Placental epithelial cell (primary cell): Measurements from ENCODE around the gene TRIB2. TPM values are rescaled to one million over a fixed set of nuclear protein-coding genes. Genes with fewer than 3 reads are reported as not detected.

Experiments used
- small RNA-seq: library from RNA; depleted of rRNA; stranded (forward); fragments of <200 nt; gene quantifications from one replicate; pipeline ENCODE3, GENCODE V24; 2012
- total RNA-seq: library from RNA; depleted of rRNA; stranded (reverse); fragments of >200 nt; gene quantifications from 2 replicates; pipeline ENCODE4 v1.2.3, GENCODE V29; 2012

Gene TRIB2
- total RNA-seq = 5.1 and 5.4 TPM in 2 replicates

DNA sequence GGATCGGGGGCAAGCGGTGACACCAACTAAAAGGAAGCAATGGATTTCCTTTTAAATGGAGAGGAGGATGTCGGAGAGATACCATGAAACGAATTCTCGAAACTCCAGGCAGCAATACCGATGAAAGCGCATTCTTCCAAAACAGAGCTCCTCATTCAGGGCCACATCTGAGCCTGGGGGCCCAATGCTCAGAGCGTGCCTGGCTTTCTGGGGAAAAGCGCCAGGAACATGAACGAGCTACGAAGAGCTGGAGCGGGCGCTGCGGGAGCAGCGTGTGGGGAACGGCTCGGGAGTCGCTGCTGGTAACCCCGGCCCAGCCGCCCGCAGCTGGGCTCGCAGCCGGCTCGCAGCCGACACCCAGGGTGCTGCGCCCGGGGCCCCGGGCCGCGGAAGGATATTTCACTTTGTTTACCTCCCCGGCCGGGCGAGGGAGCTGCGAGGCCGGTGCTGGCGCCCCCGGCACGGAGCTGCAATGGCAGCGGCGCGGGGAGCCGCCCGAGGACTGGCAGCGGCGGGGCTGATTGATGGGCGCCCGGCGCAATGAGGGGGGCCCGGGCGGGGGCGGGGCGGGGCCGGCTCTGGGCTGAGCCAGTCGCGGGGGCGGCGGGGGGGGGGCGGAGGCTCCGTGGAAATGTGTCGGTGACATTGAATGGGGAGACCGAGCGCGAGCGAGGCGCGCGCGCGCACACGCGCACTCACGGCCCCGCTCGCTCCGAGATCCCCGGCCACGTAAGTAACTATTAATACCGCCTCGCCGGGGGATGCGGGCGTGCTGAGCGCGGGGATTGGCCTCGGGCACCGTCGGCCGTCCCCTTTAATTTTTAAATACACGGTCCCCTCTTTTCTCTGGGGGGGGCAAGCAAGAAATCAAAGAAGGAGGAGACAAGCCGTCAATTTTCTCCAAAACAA, at the start of gene TRIB2:
Gene TRIB2, plus strand, starts transcription at position 655 of the 909 bp plus-strand sequence. CDS start 1,372 bp downstream, outside the sequence.

Small RNAs within 50 kb of the gene (small RNA-seq; reads per million reads assigned to genes)
- 0.17 reads per million for gene MIR3125
